HFF-Myc (cell line): ENCODE data around the gene ANAPC5.

Source experiments
- DNase-seq: peaks from one replicate; pipeline ENCODE4 v3.0.0-alpha.2; 2011; ENCODE audit warnings: low read depth; ENCODE audit errors: extremely low read depth
- H3K4me3 ChIP-seq: replicated peaks from 2 replicates; pipeline ENCODE4 v1.5.1; 2011; ENCODE audit warnings: low read depth, mild to moderate bottlenecking, control low read depth, low read length
- CTCF ChIP-seq: IDR thresholded peaks from 2 replicates; pipeline ENCODE4 v1.5.1; 2012; ENCODE audit warnings: mild to moderate bottlenecking, low read depth, low read length, control low read depth; ENCODE audit errors: missing control alignments

Gene ANAPC5

DNA sequence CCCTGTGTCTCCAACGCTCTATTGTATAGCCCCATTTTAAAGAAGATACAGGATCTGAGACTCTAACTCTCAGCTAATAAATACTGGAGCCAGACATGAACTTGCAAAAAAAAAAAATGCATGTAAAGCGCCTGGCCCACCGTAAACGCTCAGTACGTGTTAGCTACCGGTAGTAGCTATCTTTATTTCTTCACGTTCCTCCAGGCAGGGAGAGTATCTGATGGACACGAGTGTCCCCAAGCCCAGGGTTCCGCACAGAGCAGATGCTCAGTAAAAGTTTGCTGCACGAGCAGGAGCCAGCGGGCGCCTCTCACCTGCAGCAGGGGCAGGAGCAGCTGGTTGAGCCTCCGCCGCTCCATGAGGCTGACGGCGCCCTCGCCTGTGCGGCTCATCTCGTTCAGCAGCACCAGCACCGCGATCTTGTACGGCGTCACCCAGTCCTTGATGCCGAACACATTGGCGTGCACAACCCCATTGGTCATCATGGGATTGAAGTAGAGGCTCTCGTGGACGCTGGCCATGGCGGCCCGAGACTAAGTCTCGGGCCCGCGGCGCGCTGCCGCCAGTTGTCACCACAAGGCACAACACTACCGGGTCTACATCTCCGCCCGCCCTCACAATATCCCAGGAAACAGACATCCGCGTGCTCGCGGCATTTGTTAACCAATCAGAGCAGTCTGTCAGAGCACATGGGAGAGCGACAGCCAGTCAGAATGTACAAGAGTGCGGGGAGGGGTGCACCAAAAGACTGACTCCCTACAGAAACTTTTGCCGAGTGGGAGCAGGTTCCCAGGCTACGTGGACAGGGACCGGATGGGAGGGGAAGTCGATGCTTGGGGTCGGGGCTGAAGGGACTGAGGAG is at the start of gene ANAPC5:
Gene ANAPC5 (minus strand): TSS at position 592 of the 862 bp plus-strand sequence. CDS start 71 bp downstream, at position 521.
- peak; percentile 99 for DNase-seq
- no peak for TF ChIP-seq CTCF

DNA sequence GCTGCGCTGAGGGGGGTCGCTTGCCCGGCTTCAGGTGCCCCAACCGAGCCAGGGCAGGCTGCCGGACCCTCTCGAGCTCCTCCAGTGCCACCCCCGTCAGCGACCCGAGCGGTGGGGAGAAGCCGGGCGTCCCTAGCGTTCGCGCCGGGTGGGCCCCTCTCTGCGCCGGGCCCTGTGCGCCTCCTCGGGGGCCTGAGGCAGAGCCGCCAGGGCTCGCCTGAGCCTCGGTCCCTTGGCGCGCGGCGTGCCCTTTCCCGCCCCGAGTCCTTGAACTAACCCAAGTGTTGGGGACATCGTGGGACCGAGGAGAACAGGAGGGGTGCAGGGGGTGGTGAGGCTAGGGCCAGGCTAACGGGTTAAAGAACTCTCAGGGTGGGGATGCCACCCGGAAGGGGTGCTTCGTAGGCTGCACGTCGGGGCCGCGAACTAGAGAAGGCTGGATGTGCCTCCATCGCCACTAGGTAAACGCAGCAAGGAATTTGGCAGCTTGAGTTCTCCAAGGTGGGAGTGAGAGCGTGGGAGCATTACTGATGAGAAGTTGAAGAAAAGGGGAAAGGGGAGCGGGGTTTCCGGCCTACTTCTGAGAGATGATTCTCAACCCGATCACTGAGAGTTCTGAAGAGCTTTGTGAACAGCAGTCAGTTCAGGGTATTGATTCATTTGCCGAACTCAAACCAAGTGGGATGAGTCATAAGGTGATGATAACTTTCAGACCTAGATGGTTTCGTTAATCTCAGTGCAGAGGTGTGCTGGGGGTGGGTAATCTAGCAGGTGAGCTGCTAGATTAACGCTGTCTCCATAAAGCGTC is 48.3 kb upstream of the ANAPC5 start:
- no peak for TF ChIP-seq CTCF
- no peak for DNase-seq
- peak overlapping the region; percentile 96 for H3K4me3 ChIP-seq

More for the DNA sequence above, at the start of gene ANAPC5:
- peak within 1 kb of the TSS; percentile 96 for H3K4me3 ChIP-seq

GRCh38 chr12:121399391-121400331 is 47.5 kb upstream of the ANAPC5 start, which contains the start of gene RNF34:
Gene RNF34 (plus strand): TSS chr12:121400118. CDS start chr12:121400213, 95 bp downstream.
- TF ChIP-seq CTCF = no peak
- H3K4me3 ChIP-seq = peak within 1 kb of the TSS; percentile 96
- DNase-seq = peak; percentile 95

DNA sequence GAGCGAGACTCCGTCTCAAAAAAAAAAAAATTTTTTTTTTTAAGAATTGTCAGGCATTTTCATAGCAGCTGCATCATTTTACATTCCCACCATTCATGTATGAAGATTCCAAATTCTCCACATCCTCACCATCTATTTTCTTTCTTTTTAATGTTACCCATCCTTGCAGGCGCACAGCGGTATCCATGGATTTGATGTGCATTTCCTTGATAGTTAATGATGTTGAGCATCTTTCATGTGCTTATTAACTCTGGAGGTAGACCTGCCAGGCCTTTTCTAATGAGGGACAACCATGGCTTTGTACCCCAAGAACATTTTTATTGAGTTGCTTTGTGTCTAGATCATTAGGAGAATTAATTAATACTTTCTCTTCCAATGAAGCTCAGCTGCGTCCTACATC is 46.1 kb upstream of the ANAPC5 start:
- no peak overlapping the region for H3K4me3 ChIP-seq
- TF ChIP-seq CTCF = no peak
- no peak for DNase-seq

DNA sequence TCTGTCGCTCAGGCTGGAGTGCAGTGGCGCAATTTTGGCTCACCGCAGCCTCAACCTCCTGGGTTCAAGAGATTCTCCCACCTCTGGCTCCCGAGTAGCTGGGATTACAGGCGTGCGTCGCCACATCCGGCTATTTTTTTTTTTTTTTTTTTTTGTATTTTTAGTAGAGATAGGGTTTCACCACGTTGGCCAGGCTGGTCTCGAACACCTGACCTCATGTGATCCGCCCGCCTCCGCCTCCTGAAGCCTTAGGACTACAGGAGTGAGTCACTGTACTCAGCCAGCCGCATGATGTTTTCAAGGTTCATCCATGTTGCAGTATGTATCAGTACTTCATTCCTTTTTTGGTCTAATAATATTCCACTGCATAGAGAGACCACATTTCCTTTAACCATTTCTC is 45.3 kb upstream of the ANAPC5 start:
- no peak for DNase-seq
- no peak for TF ChIP-seq CTCF

GRCh38 chr12:121392325-121392716 is 40.1 kb upstream of the ANAPC5 start:
- no peak for DNase-seq
- no peak overlapping the region for H3K4me3 ChIP-seq
- no peak for TF ChIP-seq CTCF

More for the DNA sequence above, 45.3 kb upstream of the ANAPC5 start:
- no peak overlapping the region for H3K4me3 ChIP-seq
